ENCODE data around the gene RAP2A. TPM values are rescaled to one million over a fixed set of nuclear protein-coding genes. Genes with fewer than 3 reads are reported as not detected.

The RAP2A gene
- total and polyA plus RNA-seq, 10 of the 15 experiments (the other 5 are each of a cell fraction or from before 2014, with no cell fraction given) = 3.5 to 35.1 (median 14.9) TPM

GRCh38 chr13:97460004-97460775 is 26.2 kb downstream of the RAP2A start (continued):
- peak; percentile 92 for TF ChIP-seq MEF2B (IDR thresholded peaks at IDR 0.05; ENCODE audit: partially characterized antibody, poor library complexity, severe bottlenecking)
- TF ChIP-seq FOXM1 (IDR thresholded peaks at IDR 0.05; ENCODE audit: low read depth, low read length) = peak; percentile 61; the same call in 1 of the 2 replicates
- no peak for TF ChIP-seq ZNF207 (IDR thresholded peaks at IDR 0.05; ENCODE audit: borderline replicate concordance)
- TF ChIP-seq IKZF2 (IDR thresholded peaks at IDR 0.05) = peak; percentile 85 to 89
- 0 out of 4 replicates have a peak, but pooled peaks of 1 of the 2 experiments have one; percentile 16 for TF ChIP-seq CEBPB (IDR thresholded peaks at IDR 0.05; ENCODE audit: borderline replicate concordance in 1 of 2, low read depth in 2 of 2, low read length in 2 of 2)
- peak; percentile 75; the same call in 1 of the 2 replicates for TF ChIP-seq TAF1 (IDR thresholded peaks at IDR 0.05; ENCODE audit: borderline replicate concordance, low read depth, low read length)
- TF ChIP-seq RELB (IDR thresholded peaks at IDR 0.05; ENCODE audit: low read depth) = peak; percentile 83
- TF ChIP-seq ATF2 (IDR thresholded peaks at IDR 0.05; ENCODE audit: low read length) = peak; percentile 80
- TF ChIP-seq POU2F2 (IDR thresholded peaks at IDR 0.05; ENCODE audit: borderline replicate concordance, low read depth, low read length) = 0 out of 3 replicates have a peak, but pooled peaks have one; percentile 21
- TF ChIP-seq E2F8 (IDR thresholded peaks at IDR 0.05; ENCODE audit: low read depth, partially characterized antibody) = no peak
- TF ChIP-seq BCL3 (IDR thresholded peaks at IDR 0.05; ENCODE audit: borderline replicate concordance, insufficient read depth, low read depth, low read length, poor library complexity, severe bottlenecking) = no peak
- peak; percentile 42 for TF ChIP-seq SP1 (IDR thresholded peaks at IDR 0.05; ENCODE audit: low read depth, low read length)
- TF ChIP-seq RAD21 (IDR thresholded peaks at IDR 0.05; ENCODE audit: insufficient read depth, low read depth, low read length) = peak; percentile 9; the same call in 1 of the 2 replicates
- no peak for TF ChIP-seq MYC (IDR thresholded peaks at IDR 0.05; ENCODE audit: insufficient read depth, insufficient read length, insufficient replicate concordance, low read length, severe bottlenecking)
- 0 out of 2 replicates have a peak, but pooled peaks have one; percentile 79 for TF ChIP-seq RCOR1 (conservative IDR thresholded peaks at IDR 0.05; ENCODE audit: low read depth, low read length)
- TF ChIP-seq MAX (IDR thresholded peaks at IDR 0.05; ENCODE audit: low read depth, low read length) = peak; percentile 25; the same call in 1 of the 2 replicates
- peak; percentile 55 to 66; a peak in 2 of 4 replicates for TF ChIP-seq BHLHE40 (IDR thresholded peaks at IDR 0.05; ENCODE audit: borderline replicate concordance in 1 of 2, low read depth in 2 of 2, low read length in 1 of 2)
- TF ChIP-seq SPI1 (IDR thresholded peaks at IDR 0.05; ENCODE audit: borderline replicate concordance, insufficient read depth, low read depth, low read length) = peak; percentile 78
- TF ChIP-seq CBX5 (IDR thresholded peaks at IDR 0.05; ENCODE audit: low read depth) = peak; percentile 95; the same call in 1 of the 2 replicates
- peak; percentile 67 for TF ChIP-seq POLR2AphosphoS5 (IDR thresholded peaks at IDR 0.05; ENCODE audit: low read length)
